Vagina (tissue), 2 donors: Measurements from ENCODE around the gene PSMC3. TPM values are rescaled to one million over a fixed set of nuclear protein-coding genes. Genes with fewer than 3 reads are reported as not detected.

Experiments
- DNase-seq, 2 donors: peaks; one replicate each; pipeline ENCODE4 v3.0.0-alpha.2; 2017; ENCODE audit errors: extremely low spot score in 2 of 2
- H3K27ac ChIP-seq: fragments of 200-600 bp; sonication (generic); one replicate; pipeline ENCODE4 v1.5.1; 2019
- H3K27me3 ChIP-seq: fragments of 200-600 bp; sonication (generic); one replicate; pipeline ENCODE4 v1.5.1; 2019
- H3K36me3 ChIP-seq, 2 donors: fragments of 200-600 bp; sonication (generic); one replicate each; pipeline ENCODE4 v1.5.1; 2017 to 2019
- H3K4me1 ChIP-seq: fragments of 200-600 bp; sonication (generic); one replicate; pipeline ENCODE4 v1.5.1; 2019
- H3K4me3 ChIP-seq, 2 donors: fragments of 200-600 bp; sonication (generic); 1 replicate in 1 of 2; 2 replicates in 1 of 2; pipeline ENCODE4 v1.5.1; 2016 to 2019
- H3K9me3 ChIP-seq: fragments of 200-600 bp; sonication (generic); one replicate; pipeline ENCODE4 v1.5.1; 2019
- POLR2A ChIP-seq, 2 donors: fragments of 450-650 bp; IDR thresholded peaks; one replicate each; pipeline ENCODE4 v1.6.1; 2017; ENCODE audit warnings: antibody characterized with exemption in 2 of 2, mild to moderate bottlenecking in 2 of 2, moderate library complexity in 2 of 2
- POLR2AphosphoS5 ChIP-seq, 2 donors: sonication (generic); formaldehyde crosslinking; IDR thresholded peaks; one replicate each; pipeline ENCODE4 v1.9.0; 2017; ENCODE audit warnings: antibody characterized with exemption in 2 of 2, mild to moderate bottlenecking in 2 of 2, low read depth in 1 of 2; ENCODE audit not compliant: insufficient read depth in 1 of 2
- intact Hi-C: fragments of 100-400 bp; cut with DNase I; formaldehyde crosslinking; loops from one replicate; pipeline ENCODE4 v1.15.1; 2023
- total RNA-seq: library from RNA; depleted of rRNA; stranded (reverse); fragments of >200 nt; gene quantifications from one replicate; pipeline ENCODE4 v1.2.3, GENCODE V29; 2016
- TF ChIP-seq, protein P1 (sequence below), 3 experiments: fragments of 450-650 bp in 2 of 3; fragments of 200-600 bp in 1 of 3; sonication (generic) in 1 of 3; IDR thresholded peaks; one replicate each; pipeline ENCODE4 v1.5.1; 2017 to 2019; ENCODE audit warnings: antibody characterized with exemption in 3 of 3, mild to moderate bottlenecking in 2 of 3, moderate library complexity in 2 of 3

The PSMC3 gene
- total RNA-seq, 1 donor from 2014 or later: 89.6 TPM

DNA sequence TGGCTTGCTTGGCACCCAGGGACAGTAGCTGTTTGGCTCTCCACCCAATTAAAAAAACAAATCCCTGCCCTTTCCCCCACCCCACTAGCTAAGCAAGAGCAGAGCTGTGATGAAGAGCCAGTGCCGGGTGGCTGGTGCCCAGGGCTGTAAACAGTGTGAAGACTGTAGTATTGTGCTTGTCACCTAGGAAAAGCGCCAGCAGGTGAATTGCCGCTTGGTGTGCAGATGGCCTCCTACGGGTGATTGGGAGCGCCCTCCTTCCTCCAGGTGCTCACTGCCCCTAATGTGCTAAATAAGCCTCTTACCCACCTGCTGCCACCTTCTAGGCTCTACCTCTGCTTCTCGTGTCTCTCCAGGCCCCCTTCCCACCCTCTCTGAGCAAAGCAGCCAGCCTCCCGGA, 41.1 kb upstream of the PSMC3 start:
- H3K4me3 ChIP-seq: no peak overlapping the region
- intact Hi-C loops: loop anchor here (10.0 kb wide), 1 partner anchor 87 kb away; the partner anchor contains the start of gene CELF1
- TF ChIP-seq, protein P1, sequence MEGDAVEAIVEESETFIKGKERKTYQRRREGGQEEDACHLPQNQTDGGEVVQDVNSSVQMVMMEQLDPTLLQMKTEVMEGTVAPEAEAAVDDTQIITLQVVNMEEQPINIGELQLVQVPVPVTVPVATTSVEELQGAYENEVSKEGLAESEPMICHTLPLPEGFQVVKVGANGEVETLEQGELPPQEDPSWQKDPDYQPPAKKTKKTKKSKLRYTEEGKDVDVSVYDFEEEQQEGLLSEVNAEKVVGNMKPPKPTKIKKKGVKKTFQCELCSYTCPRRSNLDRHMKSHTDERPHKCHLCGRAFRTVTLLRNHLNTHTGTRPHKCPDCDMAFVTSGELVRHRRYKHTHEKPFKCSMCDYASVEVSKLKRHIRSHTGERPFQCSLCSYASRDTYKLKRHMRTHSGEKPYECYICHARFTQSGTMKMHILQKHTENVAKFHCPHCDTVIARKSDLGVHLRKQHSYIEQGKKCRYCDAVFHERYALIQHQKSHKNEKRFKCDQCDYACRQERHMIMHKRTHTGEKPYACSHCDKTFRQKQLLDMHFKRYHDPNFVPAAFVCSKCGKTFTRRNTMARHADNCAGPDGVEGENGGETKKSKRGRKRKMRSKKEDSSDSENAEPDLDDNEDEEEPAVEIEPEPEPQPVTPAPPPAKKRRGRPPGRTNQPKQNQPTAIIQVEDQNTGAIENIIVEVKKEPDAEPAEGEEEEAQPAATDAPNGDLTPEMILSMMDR (IDR thresholded peaks at IDR 0.05): no peak
- no peak for TF ChIP-seq POLR2AphosphoS5 (IDR thresholded peaks at IDR 0.05; ENCODE audit: insufficient read depth in 1 of 2, low read depth in 1 of 2)
- no peak for TF ChIP-seq POLR2A (IDR thresholded peaks at IDR 0.05)
- H3K4me1 ChIP-seq: peaks cover 37% of the 10 kb centered on the region
- peaks cover 0 to 22% of the 10 kb centered on the region in 2 donors for H3K36me3 ChIP-seq
- no peaks in the 10 kb centered on the region for H3K27me3 ChIP-seq
- no peaks in the 10 kb centered on the region for H3K9me3 ChIP-seq
- no peak for DNase-seq
- H3K27ac ChIP-seq: peak overlapping the region; percentile 45

DNA sequence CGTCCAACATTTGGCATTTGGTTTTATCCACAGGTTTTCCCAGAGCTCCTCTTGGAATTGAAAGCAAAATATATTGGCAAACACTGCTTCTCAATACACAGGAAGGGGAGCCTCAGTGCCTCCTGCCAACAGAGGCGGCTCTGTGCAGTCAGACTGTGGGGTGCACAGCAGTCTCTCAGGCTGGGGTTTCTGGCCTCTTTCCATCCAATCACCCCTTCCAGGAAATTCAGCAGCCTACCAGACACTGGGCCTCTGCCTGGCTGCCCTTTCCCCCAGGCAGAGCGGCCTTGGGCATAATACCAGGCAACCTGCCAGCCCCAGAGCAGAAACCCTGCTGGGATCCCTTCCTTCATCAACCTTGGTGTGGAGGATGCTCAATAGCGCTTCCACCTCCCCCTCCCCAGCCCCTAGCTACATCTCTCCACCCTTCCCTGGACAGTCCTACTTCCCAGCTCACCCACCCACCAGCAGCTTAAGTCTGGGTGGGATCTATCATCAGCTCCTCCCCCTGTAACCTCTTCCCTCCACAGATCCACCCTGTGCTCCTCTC, 40.5 kb upstream of the PSMC3 start:
- TF ChIP-seq POLR2AphosphoS5 (IDR thresholded peaks at IDR 0.05; ENCODE audit: insufficient read depth in 1 of 2, low read depth in 1 of 2) (no peak), POLR2A (IDR thresholded peaks at IDR 0.05) (no peak)
- TF ChIP-seq, protein P1 (IDR thresholded peaks at IDR 0.05): no peak
- Histone ChIP-seq H3K4me1 (peaks cover 37% of the 10 kb centered on the region), H3K9me3 (no peaks in the 10 kb centered on the region), H3K27me3 (no peaks in the 10 kb centered on the region), H3K27ac (peak overlapping the region; percentile 45), H3K4me3 (no peak overlapping the region), H3K36me3 (peaks cover 0 to 16% of the 10 kb centered on the region in 2 donors)
- intact Hi-C loops: loop anchor here (10.0 kb wide), 1 partner anchor 88 kb away; the partner anchor contains the start of gene CELF1
- no peak for DNase-seq

DNA sequence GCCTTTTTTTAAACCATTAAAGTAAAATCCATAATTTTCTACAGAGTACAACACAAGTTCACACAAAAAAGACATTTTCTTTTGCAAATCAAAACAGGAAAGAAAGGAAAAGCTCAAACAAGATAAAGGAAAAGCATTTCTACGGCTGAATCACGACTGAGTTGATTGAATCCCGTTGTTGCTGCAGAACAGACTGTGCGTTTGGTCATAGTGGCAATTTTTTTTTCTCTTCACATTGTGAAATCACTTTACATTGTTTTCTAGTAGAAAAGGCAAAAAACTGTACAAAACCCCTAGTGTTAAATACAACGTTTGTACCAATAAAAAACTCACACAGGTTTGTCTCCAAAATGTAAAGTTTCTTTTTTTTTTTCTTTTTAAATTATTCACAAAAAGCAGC, 40.0 kb upstream of the PSMC3 start:
- Histone ChIP-seq H3K4me3 (no peak overlapping the region), H3K9me3 (no peaks in the 10 kb centered on the region), H3K4me1 (peaks cover 37% of the 10 kb centered on the region), H3K27me3 (no peaks in the 10 kb centered on the region), H3K36me3 (peaks cover 0 to 10% of the 10 kb centered on the region in 2 donors), H3K27ac (peak overlapping the region; percentile 45)
- no peak for DNase-seq
- TF ChIP-seq, protein P1 (IDR thresholded peaks at IDR 0.05): no peak
- TF ChIP-seq POLR2AphosphoS5 (IDR thresholded peaks at IDR 0.05; ENCODE audit: insufficient read depth in 1 of 2, low read depth in 1 of 2) (no peak), POLR2A (IDR thresholded peaks at IDR 0.05) (no peak)
- intact Hi-C loops: loop anchor here (10.0 kb wide), 1 partner anchor 89 kb away; the partner anchor contains the start of gene CELF1

DNA sequence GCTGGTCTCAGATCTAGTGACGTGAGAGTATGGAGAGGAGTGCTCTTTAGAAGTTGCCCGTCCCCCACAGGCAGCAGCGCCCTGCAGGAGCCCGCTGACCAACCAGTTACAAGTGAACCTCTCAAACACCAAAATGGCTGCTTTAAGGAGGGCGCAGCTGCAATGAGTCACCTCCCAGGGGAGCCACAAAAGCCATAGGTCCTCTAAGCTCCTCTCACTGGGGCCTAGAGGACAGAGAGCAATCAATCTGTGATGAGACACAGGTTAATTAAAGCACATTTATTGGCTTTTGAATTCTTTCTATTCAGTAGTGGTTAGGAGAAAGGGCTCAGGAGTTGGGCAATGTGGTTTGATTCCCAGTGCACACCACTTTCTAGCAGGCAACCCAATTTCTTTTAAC, 38.2 kb upstream of the PSMC3 start:
- H3K4me1 ChIP-seq: peaks cover 37% of the 10 kb centered on the region
- no peaks in the 10 kb centered on the region for H3K27me3 ChIP-seq
- DNase-seq: no peak
- intact Hi-C loops: loop anchor here (10.0 kb wide), 1 partner anchor 90 kb away; the partner anchor contains the start of gene CELF1
- H3K36me3 ChIP-seq: no peaks in the 10 kb centered on the region
- TF ChIP-seq POLR2AphosphoS5 (IDR thresholded peaks at IDR 0.05; ENCODE audit: insufficient read depth in 1 of 2, low read depth in 1 of 2): no peak
- TF ChIP-seq, protein P1 (IDR thresholded peaks at IDR 0.05): no peak
- TF ChIP-seq POLR2A (IDR thresholded peaks at IDR 0.05): no peak
- no peak overlapping the region for H3K27ac ChIP-seq
- no peaks in the 10 kb centered on the region for H3K9me3 ChIP-seq
- no peak overlapping the region for H3K4me3 ChIP-seq

DNA sequence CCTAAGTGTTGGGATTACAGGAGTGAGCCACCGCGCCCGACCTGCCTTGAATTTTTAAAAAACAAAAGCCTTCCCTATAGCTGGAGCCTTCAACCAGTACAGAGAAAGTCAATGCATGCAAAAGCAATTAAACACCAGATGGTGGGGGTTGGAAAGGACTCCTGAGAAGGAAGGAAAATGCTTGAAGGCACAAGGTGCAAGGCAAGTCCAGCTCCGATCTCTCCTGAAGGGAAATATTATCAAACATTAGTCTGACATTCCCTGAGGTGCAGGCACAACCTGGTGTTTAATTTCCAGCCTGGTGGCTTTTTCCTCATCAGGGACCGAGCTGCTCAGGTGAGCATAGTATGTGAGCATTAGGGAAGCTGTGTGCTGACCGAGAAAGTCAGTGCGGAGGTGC, 35.6 kb upstream of the PSMC3 start:
- Histone ChIP-seq H3K9me3 (no peaks in the 10 kb centered on the region), H3K4me3 (no peak overlapping the region), H3K27me3 (no peaks in the 10 kb centered on the region), H3K27ac (no peak overlapping the region), H3K36me3 (no peaks in the 10 kb centered on the region), H3K4me1 (peaks cover 17% of the 10 kb centered on the region)
- intact Hi-C loops: loop anchor here (10.0 kb wide), 1 partner anchor 93 kb away; the partner anchor contains the start of gene CELF1
- TF ChIP-seq POLR2A (IDR thresholded peaks at IDR 0.05) (no peak), POLR2AphosphoS5 (IDR thresholded peaks at IDR 0.05; ENCODE audit: insufficient read depth in 1 of 2, low read depth in 1 of 2) (no peak)
- TF ChIP-seq, protein P1 (IDR thresholded peaks at IDR 0.05): no peak
- DNase-seq: no peak
